ENCODE results near the gene COMT.
"Not testable (repeated sequence)": the region's sequence is repeated elsewhere in the genome, so short reads cannot be mapped to it uniquely, and the experiment has no call there.

The COMT gene

DNA sequence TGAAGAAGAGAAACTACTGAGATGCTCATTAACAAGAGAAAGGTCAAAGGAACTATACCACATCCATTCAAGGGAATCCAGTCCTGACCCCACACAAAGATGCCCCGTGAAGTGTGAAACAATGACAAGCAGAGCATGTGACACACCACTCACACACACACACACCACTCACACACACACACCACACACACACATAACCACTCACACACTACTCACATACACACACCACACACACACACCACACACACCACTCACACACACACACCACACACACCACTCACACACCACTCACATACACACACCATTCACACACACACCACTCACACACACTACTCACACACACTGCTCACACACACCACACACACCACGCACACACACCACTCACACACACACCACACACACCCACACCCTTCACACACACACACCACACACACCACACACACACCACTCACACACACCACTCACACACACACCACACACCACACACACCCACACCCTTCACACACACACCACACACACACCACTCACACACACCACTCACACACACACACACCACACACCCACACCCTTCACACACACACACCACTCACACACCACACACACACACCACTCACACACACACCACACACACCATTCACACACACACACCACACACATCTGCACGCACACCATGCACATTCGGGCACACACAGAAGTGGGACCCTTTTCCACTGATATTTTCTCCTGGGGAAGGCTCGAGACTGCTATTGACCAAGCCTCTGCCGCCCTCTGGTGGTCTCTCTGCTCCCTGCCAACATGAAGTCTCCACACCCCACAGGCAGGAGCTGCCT, 32.0 kb upstream of the COMT start:
- peak; percentile 81 for DNase-seq

DNA sequence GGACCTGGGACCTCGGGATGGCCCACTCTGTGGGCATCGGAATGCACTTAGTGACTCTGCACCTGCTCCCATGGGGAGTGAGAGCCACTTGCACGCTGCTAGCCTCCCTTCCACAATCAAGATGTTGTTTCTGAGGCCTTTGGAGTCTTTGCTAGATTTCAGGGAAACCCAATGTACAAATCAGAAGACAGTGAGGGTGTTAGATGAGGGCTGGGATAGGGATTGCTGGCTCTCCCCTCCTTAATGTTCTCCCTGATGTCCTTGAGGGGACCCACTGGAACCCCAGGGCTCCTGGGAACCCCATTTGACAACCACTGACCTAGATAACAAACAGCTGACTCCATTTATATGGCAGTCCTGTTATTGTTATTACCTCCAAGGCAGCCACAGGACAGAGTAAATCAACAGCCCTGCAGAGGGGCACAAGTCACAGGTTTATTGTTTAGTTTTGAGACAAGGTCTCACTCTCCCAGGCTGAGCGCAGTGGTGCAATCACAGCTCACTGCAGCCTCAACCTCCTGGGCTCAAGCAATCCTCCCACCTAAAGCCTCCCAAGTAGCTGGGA, 31.3 kb upstream of the COMT start:
- no peak for DNase-seq

DNA sequence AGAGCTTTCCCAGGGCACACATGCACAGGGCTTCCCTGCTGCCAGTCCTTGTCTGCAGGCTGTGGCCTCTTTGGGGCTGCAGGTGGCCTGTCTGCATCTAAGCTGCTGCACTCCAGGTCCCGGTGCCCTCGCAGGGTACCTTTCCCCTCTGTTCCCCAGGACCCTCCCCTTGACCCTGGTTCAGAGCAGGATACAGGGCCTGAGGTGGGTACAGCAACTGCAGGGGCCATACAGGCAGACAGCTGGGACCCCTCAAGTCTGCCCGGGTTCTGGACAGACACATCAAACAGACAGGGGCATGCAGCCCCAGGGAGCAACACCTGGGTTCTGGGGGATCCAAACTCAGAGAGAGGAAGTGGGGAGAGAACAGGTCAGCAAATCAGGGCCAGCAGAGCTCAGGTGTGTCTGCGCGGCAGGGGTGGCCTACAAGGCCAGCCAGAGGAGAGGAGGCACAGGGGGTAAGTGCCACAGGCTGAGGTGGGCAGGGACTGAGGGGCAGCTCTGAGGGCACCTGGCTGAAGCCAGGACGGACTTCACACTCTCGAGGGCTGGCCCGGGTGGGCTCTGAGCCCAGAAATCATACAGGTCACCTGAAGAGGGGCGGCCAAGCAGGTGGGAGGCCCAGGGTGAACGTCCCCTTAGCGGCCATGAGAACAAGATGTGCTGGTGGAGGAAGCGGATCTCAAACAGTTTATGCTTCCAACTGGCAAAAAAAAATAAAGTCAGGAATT, 29.9 kb upstream of the COMT start:
- DNase-seq = no peak

DNA sequence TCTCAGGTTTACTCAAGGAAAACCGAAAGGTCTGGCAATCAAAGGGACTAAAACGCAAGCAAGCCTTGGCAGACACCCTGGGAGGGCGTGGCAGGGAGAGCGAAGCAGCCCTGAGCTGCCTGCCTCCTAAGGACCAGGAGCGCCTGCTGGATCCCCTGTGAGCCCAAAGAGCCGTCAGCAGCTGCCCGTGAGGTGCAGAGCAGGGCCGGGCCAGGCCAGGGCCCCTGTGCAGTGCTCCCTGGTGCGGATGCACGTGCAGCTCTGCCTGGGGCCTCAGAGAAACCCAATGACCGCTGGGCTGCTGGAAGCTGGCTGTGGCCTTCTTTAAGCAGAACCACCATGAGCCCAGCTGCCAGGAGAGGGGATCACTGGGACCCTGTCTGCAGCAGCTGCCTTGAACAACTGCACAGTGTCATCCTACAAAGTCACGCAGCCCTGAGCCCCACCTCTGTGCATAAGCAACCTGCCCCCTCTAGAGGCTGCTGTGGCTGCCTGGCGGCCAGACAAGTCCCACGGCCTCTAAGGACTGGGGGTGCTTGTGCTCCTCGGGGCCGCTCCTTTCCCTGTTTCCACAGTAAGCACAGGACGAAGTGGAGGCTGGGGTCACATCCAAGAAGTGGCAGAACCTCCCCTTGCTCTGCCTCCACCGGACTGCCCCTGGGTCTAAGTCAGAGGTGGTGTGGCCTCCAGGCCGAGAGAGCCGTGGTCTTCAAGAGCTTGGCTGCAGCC, 29.1 kb upstream of the COMT start:
- DNase-seq = no peak

DNA sequence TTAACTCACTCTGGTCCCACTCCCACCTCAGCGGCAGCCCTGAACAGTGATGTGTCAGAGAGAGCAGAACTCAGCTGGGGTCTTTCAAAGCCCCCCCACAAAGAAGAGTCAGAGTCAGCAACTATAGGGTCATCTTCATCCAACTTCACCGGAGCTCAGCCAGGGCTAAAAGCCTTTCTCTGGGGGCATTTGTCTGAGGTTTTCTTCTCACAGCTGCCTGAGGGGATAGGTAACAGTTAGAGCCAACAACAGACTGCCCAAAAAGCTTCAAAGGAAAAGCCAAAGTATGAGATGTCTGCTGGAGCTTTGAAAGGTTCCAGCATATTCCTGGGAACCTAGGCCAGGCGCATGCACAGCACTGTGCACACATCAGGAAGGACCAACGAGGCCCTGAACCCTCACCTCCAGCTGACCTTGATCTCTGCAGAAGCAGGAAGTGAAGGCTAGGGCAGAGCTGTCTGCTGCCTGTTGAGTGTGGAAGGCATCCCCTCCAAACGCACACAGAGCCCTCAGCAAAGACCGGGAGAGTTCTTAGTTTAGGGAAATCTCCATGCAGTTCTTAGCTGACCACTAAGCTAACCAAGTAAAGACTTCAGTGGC, 28.1 kb upstream of the COMT start:
- no peak for DNase-seq

DNA sequence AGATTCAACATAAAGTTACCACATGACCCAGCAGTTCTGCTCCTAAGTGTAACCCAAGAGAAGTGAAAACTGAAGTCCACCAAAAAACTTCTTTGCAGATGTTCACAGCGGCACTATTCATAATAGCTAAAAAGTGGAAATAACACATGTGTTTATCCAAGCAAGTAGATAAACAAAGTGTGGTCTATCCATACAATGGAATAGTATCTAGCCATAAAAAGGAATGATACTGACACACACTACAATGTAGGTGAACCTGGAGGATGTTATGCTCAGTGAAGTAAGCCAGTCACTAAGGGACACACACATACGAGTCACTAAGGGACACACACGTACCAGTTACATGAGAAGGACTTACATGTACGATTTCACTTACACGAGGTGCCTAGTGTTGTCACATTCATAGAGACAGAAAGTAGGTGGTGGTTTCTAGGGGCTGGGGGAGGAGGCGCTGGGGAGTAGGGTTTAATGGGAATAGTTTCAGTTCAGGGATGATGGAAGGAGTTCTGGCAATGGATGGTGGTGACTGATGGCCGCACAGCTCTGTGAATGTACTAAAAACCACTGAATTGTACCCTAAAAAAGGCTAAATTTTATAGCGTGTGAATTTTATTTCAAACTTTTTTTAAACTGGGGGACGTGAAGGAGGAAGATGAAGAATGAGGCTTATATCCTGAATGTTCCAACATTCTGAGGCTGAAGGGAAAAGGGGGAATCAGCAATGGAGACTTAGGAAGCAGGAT, 27.2 kb upstream of the COMT start:
- no peak for DNase-seq

DNA sequence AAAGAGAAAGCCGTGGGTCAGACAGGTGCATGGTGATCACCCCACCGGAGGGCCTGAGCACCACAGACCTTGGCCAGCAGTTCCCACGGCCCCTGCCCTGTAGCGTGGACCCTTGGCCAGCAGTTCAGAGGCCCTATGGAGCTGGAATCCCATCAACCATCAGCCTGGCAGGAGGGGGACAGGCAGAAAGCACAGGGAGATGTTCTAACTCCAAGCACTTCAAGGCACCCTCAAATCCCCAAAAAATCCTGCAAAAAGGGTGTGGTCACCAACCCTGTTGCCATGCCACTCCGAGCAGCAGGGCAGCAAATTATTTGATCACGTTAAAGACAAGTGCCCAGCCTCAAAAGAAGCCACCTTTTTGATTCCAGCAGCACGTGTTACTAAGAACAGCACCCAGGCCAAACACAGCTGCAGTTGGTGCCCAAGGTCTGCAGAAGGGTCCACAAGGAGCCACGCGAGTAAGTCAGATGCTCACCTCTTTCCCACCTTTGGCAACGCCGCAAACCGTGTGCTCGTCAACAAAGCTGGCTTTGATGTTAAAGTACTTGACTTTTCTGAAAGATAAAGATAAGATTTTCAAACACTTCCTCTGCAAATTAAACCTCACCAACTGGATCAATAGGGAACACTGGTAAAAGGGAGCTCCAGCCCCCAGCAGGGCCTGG, 26.2 kb upstream of the COMT start:
- DNase-seq = no peak

DNA sequence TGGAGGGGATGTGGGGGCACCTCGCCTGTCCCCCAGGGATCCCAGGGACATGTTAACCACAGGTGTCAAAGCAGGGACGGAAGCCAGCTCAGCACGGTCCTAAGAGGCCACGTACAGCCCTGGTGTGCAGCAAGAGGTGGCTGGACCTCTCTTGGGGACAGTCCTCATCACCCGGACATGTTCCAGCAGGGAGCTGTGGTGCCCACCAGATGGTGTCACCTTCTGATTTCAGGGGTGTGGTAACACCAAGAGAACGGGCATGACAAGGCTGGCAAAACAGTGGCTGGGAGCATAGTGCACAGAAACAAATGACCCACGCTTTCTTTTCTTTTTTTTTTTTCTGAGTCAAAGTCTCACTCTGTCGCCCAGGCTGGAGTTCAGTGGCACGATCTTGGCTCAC, 25.6 kb upstream of the COMT start:
- DNase-seq = no peak

DNA sequence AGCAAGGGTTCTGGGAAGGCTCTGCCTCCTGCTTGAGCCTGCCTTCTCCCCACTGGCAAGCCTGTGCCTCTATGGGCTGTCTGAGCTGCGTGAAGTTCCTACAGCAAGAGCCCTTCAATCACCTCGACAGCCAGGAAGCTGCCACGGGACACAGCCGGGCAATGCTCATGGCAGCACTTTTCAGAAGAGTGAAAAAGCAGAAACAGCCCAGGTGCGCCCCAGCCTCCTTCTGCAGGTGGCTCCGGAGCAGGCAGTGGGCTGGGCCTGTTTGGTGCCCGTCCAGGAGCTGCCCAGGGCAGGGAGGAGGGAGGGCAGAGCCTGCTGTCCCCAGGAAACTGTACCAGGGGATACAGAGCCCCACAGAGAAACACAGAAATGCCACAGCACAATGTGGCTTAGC, 24.6 kb upstream of the COMT start:
- DNase-seq = no peak

DNA sequence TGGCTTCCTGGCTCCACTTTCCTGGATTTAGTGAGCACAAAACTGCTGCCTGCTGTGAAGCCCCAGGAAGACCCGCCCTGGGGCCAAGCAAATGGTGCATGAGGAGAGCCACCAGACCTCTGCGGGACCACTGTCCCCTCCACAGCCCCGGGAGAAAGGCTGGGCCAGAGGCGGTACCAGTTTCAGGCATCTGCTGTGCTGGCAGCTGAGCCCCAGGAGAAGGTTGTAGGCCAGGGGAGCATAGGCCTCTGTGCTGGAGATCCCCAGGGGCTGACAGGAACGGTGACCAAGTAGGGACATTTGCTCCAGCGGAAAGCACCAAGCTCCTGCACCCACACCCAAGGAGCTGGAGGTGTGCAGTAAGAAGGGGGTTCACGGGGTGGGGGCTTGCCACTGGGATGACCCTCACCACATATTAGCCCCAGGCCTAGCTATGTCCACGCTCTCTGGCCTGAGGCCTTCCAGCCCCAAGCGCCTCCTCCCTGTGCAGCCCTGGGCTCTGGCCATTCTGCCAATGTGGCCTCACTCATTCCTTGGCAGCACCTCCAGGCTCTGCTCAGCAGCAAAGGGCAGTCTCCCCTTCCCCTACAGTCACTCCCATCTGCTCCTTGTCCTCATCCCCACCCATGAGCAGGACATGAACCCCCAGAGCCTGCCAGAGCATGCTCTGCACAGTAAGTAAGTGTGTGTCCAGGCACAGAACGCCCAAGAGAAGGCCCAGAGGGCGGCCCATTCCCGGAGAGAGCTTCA, 24.0 kb upstream of the COMT start:
- DNase-seq = no peak

DNA sequence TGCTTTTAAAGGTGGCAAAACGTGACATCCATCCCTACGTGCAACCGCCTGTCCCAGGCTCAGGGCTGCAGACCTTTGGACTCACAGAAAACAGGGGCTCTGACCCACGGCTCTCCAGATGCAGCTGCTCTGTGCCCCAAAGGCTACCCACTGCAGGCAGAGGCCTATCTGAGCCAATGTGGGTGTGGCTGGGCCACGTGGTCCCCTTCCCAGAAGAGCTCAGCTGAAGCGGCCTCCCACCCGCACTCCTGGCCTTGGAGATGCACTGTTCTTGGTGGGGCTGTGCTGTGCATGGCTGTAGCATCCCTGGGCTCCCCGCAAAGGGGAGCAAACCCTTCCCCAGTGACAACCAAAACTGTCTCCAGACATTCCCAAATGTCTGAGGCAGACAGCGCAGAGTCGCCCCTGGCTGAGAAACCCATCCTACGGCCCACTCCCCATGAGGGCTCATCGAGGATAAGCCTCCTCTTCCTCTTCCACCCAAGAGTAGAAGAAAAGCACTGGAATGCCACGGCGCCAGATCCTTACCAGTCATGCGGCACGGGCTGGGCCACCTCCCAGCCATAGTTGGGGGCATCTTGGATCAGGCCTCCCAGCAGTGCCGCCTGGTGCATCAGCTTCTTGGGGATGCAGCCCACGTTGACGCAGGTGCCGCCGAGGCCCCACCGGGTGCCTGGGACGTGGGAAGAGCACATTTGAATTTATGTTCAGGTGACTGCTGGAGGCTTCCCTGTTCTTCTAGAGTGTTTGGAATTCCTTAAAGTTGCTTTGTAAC, 23.1 kb upstream of the COMT start:
- no peak for DNase-seq

DNA sequence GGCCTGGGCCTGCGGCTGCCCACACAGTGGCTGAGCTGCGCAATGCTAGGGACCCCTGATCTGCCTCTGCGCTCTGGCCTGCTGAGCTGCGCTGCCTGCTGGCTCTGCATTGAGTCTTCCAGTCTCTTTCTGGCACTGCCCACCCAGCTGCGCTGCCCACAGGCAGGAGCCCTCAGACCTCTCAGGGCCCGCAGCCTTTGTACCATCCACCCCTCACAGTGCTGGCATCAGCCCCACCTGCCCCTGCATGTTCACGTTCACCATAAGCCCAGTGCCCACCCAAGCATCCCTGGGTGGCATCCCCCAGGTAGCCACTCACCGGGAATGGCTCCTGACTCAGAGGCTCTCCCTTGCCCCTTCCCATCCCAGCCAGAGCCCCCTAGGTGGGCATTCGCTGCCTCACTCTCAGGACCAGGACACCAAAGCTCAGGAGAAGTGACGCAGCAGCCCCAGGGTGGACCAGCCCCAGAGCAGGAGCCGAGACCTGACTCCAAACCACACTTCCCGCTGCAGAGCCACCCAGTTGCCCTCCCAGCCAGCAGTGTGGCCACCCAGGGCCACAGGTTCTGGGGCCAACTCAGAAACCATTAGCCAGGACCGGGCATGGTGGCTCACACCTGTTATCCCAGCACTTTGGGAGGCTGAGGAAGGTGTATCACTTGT, 21.7 kb upstream of the COMT start:
- no peak for DNase-seq

DNA sequence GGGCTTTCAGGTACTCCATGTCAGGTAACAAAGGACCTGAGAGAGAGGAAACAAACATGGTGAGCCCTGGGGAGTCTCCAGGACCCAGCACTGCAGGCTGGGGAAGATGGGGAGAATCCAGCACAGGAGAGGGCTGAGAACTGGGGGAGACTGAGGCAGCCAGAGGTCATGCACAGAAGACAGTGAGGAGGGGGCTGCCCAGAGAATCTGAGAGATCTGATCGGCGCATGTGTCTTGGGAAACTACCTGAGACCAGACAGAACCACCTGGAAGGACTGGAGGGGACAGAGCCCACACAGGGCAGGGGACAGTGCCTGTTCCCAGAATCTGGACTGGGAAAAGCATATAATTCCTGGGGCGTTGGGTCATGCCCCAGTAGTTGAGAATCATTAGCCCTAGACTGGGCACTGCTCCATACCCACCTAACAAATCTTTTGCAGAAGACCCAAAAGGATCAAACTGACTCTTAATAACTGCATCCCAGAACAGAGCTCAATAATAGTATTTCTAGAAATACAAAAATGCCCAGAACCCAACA, 20.0 kb upstream of the COMT start:
- DNase-seq = no peak

DNA sequence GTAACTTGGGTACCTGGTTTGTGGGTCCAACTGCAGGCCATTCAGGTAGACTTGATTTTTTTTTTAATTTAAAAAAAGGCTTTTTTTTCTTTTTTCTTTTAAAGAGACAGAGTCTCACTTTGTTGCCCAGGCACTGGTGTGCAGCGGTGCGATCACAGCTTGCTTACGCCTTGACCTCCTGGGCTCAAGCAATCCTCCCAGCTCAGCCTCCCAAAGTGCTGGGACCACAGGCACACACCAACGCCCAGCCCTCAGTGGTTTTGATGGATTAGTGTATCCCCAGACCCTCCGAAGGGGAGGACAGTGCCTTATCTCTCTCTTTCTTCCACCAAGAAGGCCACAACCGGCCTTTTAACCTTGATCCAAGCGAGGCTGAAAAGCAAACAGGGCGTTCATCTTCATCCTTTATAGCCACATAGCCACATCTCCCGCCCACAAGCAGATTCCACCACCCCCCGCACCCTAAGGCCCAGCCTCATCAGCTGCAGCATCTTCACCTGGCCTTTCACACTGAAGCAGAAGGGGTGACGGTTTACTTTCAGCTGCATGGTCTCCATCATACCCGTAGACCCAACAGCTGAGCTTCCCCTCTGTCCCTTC, 17.6 kb upstream of the COMT start:
- DNase-seq = no peak

DNA sequence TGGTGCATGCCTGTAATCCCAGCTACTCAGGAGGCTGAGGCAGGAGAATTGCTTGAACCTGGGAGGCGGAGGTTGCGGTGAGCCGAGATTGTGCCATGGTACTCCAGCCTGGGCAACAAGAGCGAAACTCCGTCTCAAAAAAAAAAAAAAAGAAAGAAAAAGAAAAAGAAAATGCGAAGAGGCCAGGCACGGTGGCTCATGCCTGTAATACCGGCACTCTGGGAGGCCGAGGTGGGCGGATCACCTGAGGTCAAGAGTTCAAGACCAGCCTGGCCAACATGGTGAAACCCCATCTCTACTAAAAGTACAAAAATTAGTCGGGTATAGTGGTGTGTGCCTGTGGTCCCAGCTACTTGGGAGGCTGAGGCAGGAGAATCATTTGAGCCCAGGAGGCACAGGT, 15.5 kb upstream of the COMT start:
- not testable (repeated sequence) for DNase-seq

DNA sequence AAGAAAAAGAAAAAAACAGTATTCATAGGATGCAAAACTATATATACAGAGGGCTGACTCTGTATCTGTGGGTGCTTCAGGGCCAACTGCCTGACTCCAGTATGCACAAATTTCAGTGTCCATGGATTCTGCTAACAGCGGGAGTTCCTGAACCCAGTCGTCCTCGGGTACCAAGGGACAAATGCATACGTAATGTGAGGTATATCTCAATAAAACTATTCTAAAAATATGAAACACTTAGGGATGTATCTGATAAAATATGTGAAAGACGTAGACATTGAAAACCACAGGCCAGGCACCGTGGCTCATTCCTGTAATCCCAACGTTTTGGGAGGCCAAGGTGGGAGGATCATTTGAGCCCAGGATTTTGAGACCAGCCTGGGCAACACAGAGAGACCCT, 13.9 kb upstream of the COMT start:
- no peak for DNase-seq

DNA sequence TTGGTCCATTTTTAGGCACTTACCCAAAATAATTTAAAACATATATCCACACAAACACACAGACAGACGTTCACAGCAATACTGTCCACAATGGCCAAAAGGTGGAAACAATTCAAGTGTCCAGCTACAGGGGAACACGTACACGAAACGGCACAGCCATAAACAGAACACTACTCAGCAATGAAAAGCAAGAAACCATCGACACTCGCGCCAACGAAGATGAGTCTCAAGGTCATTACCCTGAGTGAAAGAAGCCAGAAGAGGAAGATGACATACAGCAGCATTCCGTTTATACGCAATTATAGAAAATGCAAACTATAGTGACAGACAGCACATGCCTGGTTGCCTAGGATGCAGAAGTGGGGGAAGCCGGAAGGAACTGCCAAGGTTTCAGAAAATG, 13.4 kb upstream of the COMT start:
- DNase-seq = no peak

DNA sequence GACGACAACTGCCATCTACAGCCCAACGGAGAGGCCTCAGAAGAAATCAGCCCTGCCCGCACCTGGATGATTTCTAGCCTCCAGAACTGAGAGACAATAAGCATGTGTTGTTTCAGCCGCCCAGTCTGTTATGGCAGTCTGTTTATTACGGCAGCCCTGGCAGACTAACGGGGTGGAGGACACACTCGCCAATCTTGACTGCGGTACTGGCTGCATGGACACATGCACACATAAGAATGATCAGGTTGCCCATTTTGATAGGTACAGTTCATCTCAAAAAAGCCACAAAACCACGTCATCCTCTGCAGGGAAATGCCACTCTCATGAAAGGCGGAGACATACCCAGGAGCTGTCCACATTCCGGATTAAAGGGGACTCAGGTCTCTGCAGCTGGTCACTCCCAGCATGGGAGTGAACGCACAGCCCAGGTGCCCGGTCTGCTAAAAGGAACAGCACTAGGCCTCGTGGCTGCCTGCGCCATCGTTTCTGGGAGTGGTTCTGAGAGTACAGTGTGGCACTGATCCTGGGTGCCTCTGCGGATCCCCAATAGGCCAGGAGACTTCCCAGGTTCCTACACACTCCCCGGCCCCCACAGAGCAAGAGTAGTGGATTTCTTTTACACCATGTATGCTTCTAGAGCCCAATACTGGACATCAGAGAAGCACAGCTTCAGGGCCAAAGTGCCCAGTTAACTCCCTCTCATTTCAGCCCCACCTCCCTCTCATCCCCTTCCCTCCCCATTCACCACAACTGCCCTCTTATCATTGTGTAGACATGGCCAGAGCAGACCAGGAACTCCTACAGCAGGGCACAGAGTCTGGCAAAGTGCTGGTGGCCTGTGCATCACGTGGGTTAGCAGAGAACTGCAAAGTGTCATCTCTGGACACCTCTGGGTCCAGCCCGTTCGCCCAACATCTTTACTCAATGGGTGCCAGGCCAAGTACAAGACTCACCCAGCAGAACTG, 11.7 kb upstream of the COMT start:
- DNase-seq = no peak

Measured in CD4-positive, alpha-beta T cell treated with Interleukin-21 for 1 hour (primary cell).